ENCODE data around the gene PSMB4.
"Not testable (repeated sequence)": the region's sequence is repeated elsewhere in the genome, so short reads cannot be mapped to it uniquely, and the experiment has no call there.

Gene PSMB4

DNA sequence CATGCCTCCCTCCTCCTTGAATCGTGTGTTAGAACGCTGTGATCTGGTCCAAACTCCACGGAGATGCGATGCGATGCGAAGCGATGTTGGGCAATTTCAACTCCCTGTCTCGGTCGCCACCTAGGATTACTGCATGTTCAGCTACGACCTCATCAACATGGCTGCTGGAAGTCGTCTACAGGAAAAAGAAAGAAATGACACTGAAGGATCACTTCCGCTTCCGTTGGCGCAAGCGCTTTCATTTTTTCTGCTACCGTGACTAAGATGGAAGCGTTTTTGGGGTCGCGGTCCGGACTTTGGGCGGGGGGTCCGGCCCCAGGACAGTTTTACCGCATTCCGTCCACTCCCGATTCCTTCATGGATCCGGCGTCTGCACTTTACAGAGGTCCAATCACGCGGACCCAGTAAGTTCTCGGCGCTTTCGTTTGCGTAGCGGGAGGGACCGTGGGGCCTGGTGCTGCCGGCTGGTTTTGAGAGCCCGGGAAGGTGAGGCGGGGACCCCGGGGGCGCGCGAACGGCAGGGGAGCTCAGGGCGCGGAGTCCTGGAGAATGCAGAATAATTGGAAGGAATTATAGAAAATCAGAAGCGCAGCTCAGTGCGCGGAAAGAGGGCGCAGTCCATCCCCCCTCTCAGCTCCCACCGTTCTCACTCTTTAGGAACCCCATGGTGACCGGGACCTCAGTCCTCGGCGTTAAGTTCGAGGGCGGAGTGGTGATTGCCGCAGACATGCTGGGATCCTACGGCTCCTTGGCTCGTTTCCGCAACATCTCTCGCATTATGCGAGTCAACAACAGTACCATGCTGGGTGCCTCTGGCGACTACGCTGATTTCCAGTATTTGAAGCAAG lies at the start of gene PSMB4:
Gene PSMB4 (plus strand): TSS at position 250 of the 848 bp plus-strand sequence. CDS start 15 bp downstream, at position 265.
- DNase-seq = peak; percentile 97 to 98

- DNase-seq = not testable (repeated sequence)
Observed at GRCh38 chr1:151350323-151350722, 49.0 kb upstream of the PSMB4 start.

DNA sequence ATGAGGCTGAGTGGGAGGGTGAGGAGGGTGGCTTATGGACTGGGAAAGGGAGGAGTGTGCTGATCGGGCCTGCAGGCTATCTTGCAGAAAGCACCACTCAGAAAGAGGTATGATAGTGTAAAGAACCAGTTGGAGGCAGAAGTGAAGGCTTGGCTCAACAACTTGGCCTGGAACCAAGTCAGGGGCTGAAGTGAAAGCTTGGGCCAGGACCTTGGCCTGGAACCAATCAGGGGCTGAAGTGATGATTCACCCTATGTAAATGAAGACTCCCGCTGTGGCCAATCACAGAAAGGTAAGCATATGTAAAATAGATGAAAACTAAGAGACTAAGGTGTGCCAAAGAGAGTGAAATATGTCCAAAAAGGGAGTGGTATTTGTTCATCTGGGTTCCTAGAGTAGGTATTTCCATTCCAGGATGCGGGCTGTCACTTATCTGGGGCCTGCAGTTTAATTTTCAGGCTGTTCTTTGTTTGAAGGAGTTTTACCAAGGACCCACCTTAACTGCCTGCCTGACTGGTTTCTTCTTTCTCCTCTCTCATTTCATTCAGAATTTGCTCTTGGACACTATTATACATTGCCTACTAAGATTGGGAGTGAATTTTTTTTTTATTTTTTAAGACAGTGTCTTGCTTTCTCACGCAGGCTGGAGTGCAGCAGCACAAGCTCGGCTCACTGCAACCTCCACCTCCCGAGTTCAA lies 47.2 kb upstream of the PSMB4 start:
- no peak for DNase-seq

DNA sequence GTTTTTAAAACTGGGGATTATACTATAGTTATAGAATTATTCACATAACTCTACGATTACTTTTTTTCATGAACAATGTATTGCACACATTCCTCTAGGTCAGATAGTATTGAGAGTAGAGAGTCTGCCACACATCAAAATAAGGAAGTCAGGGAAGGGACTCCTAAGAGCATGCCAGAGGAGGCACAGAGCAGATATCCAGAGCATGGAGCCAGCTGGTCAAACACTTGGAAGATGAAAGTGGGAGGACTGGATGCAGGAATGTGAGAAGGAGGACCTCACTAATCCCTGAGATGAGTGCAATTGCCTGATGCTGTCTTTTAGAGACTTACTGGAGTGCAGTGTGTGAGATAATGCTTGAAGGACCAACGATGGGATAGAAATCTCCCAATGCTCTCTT lies 42.7 kb upstream of the PSMB4 start:
- DNase-seq = no peak

GRCh38 chr1:151361883-151362282 lies 37.5 kb upstream of the PSMB4 start:
- no peak for DNase-seq

GRCh38 chr1:151362308-151363155 lies 36.8 kb upstream of the PSMB4 start:
- no peak for DNase-seq

- DNase-seq = no peak
Observed at GRCh38 chr1:151364996-151365395, 34.4 kb upstream of the PSMB4 start.

GRCh38 chr1:151367658-151368392 lies 31.5 kb upstream of the PSMB4 start:
- no peak for DNase-seq

DNA sequence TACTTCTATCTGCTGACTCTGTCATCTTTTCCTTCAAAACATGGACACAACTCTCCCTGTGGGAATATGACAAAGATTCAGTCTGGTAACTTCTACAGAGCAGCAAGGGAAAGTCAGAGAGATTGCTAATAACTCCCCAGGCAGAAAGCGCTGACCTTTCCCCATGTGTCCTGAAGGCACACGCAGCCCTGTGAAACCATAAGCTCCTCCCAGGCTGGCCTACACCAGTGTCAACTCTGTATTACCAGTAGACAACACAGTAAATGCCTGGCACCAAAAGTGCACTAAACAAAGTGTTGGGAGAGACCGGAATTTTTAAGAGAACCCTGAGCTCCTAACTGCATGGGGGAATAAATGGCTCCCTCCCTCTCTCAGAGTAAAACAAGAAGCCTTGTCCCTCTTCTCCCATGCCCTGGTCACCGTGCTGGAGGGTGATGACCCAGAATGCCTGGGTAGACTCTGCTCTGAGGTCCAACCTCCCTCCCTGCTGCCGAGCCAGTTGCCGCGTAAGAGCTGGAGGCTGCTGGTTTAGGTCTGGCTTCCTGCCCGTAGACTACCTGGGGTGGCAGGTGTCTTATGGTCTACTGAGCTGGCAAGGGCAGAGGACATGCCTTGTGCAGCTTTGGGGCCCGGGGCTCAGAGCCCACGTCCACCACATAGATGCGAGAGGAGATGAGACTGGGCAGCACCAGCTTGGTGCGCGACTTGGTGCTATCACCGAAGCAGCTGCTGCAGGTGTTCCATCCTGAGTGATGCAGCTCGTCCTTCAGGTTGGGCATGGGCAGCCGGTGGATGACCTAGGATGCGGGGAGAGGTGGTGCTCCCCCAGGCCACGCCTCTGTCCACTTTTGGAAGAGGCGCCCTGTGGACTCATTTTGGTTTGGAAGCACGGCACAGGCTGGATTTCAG lies 30.7 kb upstream of the PSMB4 start:
- no peak for DNase-seq

DNA sequence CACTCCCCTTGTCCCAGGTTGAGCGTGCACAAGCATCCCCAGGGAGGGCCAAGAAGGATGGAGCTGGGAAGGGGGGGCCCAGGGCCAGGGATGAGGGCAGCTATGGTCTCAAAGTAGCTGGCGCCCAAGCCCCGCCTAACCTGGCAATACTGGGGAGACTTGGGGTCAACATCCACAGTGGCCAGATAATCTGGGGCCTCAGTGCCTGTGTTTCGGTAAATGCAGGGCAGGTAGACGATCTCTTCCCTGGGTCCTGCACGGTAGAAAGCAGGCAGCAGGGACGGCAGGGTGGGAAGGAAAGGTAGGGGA lies 30.1 kb upstream of the PSMB4 start:
- DNase-seq = no peak

- no peak for DNase-seq
Observed at GRCh38 chr1:151369621-151370048, 29.7 kb upstream of the PSMB4 start.

DNA sequence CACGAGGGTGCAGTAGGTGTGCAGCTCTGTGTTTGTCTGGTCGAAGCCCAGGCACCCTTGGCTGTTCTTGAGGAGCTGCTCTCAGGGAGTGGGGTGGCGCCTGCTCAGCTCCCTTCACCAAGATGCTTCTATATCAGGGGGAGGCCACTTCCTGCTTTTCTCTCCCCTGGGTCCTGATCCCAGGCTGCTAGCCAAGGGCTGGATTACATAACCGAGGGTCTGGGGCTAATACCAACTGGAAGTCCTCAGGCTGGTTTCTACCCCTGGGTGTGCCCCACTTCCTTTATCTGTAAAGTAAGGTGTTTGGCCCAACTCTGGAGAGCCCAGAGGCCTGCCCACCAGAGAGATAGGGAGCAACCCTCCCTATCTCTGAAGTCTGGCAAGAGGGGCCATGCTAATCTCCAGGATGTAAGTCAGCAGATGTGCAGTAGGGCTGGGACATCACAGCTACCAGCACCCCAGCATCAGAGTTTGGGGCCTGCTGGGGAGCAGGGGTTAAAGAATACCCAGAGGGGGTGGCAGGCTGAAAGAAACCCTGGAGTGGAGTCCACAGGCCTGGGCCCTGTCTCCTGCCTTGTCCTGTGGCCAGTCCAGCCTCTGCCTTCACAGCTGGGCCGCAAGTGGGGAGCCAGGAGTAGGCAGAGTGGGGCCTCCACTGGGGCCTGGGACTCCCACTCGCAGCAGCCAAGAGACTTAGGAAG lies 29.0 kb upstream of the PSMB4 start:
- DNase-seq = no peak

DNA sequence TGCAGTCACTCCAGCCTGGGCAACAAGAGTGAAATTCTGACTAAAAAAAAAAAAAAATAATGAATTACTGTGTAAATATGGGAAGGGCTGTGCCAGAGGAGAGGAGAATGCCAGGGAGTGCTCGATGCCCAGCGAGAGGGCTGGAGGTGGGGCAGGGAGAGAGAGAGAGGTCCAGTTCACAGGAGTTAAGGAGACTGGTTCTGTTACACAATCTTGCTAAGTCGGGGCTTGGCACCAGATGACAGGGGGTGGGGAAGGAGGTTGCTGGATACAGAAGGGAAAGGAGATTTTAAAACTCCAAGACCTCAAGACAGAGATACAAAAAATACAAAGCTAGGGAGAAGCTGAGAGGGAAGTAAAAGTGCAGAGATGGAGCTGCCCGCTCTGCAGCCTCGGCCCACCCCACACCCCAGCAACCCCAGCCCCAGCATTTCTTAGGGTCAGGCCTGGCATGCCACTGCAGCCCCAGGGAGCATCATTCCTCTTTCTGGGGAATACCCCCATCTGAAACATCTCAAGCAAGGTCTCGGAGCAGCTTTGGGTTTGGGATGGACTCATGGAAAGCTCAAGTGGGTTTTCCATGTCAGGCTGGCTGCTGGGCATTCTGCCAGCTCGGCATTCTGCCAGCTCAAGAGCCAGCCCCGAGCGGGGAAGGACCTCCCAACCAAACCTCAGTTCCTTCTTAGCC lies 27.9 kb upstream of the PSMB4 start:
- DNase-seq = peak; percentile 78 to 91

- DNase-seq = peak; percentile 92 to 95
Observed at GRCh38 chr1:151372058-151372934, 27.1 kb upstream of the PSMB4 start, which contains the start of gene SELENBP1. SELENBP1 (minus strand) TSS chr1:151372705; CDS start chr1:151372641, 64 bp downstream.

- DNase-seq = no peak
Observed at GRCh38 chr1:151373196-151373595, 26.2 kb upstream of the PSMB4 start.

- no peak for DNase-seq
Observed at GRCh38 chr1:151377150-151377884, 22.1 kb upstream of the PSMB4 start.

DNA sequence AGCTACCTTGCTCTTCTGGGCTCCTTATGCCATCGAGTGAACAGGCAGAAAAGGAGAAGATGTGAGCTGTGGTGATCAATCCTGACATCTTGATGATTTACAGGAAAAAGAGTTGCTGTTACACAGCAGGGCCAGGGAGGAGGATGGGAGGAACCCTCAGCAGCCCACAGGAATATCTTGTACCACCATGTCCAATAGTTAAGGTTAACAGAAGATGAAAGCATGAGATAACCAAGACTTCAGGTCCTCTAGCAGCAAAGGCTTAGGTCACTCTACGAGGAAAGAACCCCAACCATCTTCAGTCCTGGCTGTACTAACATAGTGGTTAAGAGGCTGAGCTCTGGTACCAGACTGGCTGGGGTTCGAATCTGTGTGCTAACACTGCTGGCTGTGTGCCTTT lies 14.8 kb upstream of the PSMB4 start:
- no peak for DNase-seq

- DNase-seq = no peak
Observed at GRCh38 chr1:151386002-151386401, 13.4 kb upstream of the PSMB4 start.

All from SHP77 (cell line).